ENCODE measurements around the gene BCL2L1.
"Not testable (repeated sequence)": the region's sequence is repeated elsewhere in the genome, so short reads cannot be mapped to it uniquely, and the experiment has no call there.

The BCL2L1 gene

DNA sequence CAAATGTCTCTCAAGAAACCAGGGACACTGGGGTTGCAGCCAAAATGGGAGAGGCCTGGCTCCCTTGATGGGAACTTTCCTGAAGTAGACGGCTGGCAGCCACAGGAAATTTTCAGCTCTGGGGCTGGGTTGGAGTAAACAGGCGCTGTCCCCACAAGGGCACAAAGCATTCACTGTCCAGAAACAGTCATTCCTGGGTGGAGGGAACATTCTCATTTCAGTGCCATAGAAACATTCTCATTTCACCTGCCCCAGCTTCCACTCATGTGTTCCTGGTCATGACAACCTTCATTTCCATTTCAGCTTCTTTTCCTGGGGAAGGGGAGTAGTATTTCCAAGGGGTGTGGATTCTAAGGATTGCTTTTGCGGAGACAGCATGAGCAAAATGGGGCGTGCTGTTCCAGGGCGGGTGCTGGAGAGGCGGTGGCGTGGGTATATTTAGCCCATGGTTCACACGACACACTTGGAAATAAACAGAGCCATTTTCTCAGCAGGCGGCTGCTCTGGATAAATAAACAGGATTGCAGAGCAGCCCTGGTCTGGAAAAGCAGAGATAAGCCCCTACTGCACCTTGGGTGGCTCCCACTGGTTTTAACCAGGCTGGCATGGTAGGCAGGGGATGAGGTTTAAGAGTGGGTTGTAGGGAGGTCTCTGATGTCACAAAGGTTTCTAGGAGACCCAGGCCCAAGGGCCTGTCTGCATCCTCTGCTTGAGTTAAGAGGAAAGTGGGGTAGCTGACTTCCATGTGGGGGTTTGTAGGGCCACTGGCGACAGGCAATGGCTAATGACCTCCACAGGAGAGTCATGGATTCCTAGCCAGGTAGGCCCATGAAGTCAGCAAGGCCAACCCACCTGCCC lies 52.1 kb downstream of the BCL2L1 start:
- no peak for ATAC-seq
- no peak for TF ChIP-seq ZNF8 (CRISPR knock-in tag; IDR thresholded peaks at IDR 0.05)

DNA sequence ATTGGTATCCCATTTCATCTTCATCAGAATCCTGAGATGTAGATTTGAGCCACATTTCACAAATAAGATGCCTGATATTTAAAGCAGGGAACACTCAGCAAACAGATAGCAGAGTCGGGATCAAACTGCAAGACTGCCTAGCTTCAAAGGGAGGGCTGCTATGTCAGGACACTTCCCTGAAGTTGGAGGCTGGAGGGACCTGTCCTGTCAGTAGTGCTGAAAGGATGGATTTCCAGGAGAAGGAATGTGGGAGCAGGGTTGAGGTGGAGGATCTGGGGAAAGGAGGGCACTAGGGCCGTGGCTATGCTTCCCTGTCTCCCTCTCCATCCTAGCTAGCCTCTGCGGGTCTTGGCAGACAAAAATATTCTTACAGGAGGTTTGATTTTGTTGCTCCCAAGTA lies 52.8 kb downstream of the BCL2L1 start:
- TF ChIP-seq, protein P1, sequence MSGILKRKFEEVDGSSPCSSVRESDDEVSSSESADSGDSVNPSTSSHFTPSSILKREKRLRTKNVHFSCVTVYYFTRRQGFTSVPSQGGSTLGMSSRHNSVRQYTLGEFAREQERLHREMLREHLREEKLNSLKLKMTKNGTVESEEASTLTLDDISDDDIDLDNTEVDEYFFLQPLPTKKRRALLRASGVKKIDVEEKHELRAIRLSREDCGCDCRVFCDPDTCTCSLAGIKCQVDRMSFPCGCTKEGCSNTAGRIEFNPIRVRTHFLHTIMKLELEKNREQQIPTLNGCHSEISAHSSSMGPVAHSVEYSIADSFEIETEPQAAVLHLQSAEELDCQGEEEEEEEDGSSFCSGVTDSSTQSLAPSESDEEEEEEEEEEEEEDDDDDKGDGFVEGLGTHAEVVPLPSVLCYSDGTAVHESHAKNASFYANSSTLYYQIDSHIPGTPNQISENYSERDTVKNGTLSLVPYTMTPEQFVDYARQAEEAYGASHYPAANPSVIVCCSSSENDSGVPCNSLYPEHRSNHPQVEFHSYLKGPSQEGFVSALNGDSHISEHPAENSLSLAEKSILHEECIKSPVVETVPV (CRISPR knock-in tag; IDR thresholded peaks at IDR 0.05) = no peak
- no peak for TF ChIP-seq ZNF70 (CRISPR knock-in tag; IDR thresholded peaks at IDR 0.05)
- no peak for TF ChIP-seq TOX (CRISPR knock-in tag; IDR thresholded peaks at IDR 0.05; ENCODE audit: borderline replicate concordance)
- TF ChIP-seq OSR1 (CRISPR knock-in tag; IDR thresholded peaks at IDR 0.05) = no peak
- no peak for TF ChIP-seq TCF4 (CRISPR knock-in tag; IDR thresholded peaks at IDR 0.05; ENCODE audit: borderline replicate concordance)
- no peak for TF ChIP-seq ARNTL (CRISPR knock-in tag; IDR thresholded peaks at IDR 0.05; ENCODE audit: borderline replicate concordance, low read depth)
- no peak for TF ChIP-seq ZNF8 (CRISPR knock-in tag; IDR thresholded peaks at IDR 0.05)
- no peak for TF ChIP-seq ISL1 (CRISPR knock-in tag; IDR thresholded peaks at IDR 0.05)
- no peak for TF ChIP-seq PPARA (CRISPR knock-in tag; IDR thresholded peaks at IDR 0.05; ENCODE audit: borderline replicate concordance)
- no peak for TF ChIP-seq ZNF565 (CRISPR knock-in tag; conservative IDR thresholded peaks at IDR 0.05; ENCODE audit: low read depth)
- no peak for TF ChIP-seq SNAI2 (CRISPR knock-in tag; IDR thresholded peaks at IDR 0.05)
- TF ChIP-seq BACH2 (CRISPR knock-in tag; IDR thresholded peaks at IDR 0.05; ENCODE audit: borderline replicate concordance) = no peak
- TF ChIP-seq CSDC2 (CRISPR knock-in tag; IDR thresholded peaks at IDR 0.05) = no peak
- no peak for TF ChIP-seq ZFP30 (CRISPR knock-in tag; IDR thresholded peaks at IDR 0.05)
- no peak for TF ChIP-seq ZFP3 (CRISPR knock-in tag; IDR thresholded peaks at IDR 0.05)
- TF ChIP-seq, protein P2, sequence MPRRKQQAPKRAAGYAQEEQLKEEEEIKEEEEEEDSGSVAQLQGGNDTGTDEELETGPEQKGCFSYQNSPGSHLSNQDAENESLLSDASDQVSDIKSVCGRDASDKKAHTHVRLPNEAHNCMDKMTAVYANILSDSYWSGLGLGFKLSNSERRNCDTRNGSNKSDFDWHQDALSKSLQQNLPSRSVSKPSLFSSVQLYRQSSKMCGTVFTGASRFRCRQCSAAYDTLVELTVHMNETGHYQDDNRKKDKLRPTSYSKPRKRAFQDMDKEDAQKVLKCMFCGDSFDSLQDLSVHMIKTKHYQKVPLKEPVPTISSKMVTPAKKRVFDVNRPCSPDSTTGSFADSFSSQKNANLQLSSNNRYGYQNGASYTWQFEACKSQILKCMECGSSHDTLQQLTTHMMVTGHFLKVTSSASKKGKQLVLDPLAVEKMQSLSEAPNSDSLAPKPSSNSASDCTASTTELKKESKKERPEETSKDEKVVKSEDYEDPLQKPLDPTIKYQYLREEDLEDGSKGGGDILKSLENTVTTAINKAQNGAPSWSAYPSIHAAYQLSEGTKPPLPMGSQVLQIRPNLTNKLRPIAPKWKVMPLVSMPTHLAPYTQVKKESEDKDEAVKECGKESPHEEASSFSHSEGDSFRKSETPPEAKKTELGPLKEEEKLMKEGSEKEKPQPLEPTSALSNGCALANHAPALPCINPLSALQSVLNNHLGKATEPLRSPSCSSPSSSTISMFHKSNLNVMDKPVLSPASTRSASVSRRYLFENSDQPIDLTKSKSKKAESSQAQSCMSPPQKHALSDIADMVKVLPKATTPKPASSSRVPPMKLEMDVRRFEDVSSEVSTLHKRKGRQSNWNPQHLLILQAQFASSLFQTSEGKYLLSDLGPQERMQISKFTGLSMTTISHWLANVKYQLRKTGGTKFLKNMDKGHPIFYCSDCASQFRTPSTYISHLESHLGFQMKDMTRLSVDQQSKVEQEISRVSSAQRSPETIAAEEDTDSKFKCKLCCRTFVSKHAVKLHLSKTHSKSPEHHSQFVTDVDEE (CRISPR knock-in tag; IDR thresholded peaks at IDR 0.05) = no peak
- TF ChIP-seq, protein P3, sequence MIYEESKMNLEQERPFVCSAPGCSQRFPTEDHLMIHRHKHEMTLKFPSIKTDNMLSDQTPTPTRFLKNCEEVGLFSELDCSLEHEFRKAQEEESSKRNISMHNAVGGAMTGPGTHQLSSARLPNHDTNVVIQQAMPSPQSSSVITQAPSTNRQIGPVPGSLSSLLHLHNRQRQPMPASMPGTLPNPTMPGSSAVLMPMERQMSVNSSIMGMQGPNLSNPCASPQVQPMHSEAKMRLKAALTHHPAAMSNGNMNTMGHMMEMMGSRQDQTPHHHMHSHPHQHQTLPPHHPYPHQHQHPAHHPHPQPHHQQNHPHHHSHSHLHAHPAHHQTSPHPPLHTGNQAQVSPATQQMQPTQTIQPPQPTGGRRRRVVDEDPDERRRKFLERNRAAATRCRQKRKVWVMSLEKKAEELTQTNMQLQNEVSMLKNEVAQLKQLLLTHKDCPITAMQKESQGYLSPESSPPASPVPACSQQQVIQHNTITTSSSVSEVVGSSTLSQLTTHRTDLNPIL (CRISPR knock-in tag; IDR thresholded peaks at IDR 0.05; ENCODE audit: low read depth) = no peak
- TF ChIP-seq, protein P4, sequence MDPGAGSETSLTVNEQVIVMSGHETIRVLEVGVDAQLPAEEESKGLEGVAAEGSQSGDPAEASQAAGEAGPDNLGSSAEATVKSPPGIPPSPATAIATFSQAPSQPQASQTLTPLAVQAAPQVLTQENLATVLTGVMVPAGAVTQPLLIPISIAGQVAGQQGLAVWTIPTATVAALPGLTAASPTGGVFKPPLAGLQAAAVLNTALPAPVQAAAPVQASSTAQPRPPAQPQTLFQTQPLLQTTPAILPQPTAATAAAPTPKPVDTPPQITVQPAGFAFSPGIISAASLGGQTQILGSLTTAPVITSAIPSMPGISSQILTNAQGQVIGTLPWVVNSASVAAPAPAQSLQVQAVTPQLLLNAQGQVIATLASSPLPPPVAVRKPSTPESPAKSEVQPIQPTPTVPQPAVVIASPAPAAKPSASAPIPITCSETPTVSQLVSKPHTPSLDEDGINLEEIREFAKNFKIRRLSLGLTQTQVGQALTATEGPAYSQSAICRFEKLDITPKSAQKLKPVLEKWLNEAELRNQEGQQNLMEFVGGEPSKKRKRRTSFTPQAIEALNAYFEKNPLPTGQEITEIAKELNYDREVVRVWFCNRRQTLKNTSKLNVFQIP (CRISPR knock-in tag; IDR thresholded peaks at IDR 0.05; ENCODE audit: borderline replicate concordance, low read depth) = no peak
- no peak for TF ChIP-seq ESRRG (CRISPR knock-in tag; IDR thresholded peaks at IDR 0.05)
- TF ChIP-seq, protein P5, sequence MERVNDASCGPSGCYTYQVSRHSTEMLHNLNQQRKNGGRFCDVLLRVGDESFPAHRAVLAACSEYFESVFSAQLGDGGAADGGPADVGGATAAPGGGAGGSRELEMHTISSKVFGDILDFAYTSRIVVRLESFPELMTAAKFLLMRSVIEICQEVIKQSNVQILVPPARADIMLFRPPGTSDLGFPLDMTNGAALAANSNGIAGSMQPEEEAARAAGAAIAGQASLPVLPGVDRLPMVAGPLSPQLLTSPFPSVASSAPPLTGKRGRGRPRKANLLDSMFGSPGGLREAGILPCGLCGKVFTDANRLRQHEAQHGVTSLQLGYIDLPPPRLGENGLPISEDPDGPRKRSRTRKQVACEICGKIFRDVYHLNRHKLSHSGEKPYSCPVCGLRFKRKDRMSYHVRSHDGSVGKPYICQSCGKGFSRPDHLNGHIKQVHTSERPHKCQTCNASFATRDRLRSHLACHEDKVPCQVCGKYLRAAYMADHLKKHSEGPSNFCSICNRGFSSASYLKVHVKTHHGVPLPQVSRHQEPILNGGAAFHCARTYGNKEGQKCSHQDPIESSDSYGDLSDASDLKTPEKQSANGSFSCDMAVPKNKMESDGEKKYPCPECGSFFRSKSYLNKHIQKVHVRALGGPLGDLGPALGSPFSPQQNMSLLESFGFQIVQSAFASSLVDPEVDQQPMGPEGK (CRISPR knock-in tag; IDR thresholded peaks at IDR 0.05; ENCODE audit: borderline replicate concordance) = no peak
- no peak for ATAC-seq

DNA sequence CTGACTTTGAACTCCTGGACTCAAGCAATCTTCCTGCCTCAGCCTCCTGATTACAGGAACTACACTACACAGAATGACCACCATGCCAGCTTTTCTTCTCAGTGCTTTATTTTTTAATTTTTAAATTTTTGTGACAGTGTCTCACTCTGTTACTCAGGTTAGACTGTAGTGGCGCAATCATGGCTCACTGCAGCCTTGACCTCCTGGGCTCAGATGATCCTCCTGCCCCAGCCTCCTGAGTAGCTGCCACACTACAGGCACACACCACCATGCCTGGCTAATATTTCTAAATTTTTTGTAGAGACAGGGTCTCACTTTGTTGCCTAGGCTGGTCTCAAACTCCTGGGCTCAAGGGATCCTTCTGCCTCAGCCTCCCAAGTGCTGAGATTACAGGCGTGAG lies 53.7 kb downstream of the BCL2L1 start:
- not testable (repeated sequence) for ATAC-seq

Measured in SK-N-SH treated with all-trans-retinoic acid at 6 μM for 48 hours (cell line).